HG02623 (cell line): ENCODE results near the gene IRF6.

Experiments used
- ATAC-seq: cut with Tn5 transposase; IDR thresholded peaks from one replicate; pipeline ENCODE4 v1.9.1; 2021; ENCODE audit warnings: moderate library complexity; ENCODE audit not compliant: unreplicated experiment

Gene IRF6

DNA sequence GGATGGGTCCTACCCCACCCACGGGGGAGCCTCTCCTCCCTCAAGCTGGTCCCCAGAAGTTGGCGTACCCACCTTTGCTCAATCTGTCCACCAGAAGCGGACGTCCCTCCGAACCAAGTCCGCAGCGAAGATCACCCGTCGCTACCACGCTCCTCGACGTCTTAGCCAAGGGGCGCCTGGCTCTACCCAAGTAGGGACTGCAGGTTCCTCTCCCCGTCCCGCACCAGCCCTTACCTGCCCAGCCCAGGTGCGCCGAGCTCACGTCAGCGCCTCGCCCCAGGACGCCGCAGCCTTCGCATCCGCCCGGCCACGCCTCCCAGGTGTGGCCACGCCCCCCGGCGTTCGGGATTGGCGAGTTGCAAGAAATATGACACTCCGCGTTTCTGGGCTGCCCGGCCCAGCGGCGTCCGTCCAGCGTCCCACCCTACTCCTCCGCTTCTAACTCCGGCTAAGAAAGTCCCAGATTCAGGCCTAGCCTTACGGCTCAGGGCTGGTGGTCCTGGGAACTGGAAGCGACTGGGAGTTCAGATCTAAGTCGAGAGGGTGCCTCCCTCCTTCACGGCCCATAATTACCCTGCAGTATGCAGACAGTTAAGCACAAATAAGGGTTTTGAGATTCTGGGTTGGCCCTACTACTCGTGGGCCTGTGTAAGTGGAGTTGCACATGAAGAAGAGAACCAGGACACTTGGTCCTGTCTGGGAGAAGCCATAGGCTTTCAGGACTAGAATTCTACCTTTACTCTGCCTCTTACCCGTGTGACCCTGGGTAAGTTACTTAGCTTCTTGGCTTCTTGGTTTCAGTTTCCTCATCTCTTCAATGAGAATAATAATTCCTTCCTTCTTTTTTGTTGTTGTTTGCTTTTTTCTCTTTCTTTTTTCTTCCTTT lies at the start of gene IRF6:
TSS of gene IRF6 (minus strand) at position 268 of the 886 bp plus-strand sequence. CDS start 4,729 bp downstream, outside the sequence.
- ATAC-seq = peak; percentile 92

DNA sequence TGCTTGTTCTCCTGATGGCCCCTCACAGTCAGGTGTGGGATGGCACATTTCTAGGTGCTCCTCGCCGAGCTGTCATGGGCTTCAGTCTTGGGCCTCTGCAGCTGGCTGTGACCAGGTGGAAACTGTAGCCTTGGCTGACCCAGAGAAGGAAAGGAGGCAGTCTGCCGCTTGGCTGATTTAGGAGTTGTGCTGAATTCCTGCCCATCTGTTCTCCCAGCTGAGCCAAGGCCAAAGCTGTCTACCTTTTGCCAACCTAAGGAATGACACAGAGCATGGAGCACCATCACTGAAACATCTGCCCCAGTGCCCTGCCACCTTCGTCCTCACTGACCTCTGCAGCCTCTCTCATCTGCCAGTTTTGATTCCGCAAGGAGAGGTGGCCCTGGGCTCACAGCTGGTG lies 49.7 kb upstream of the IRF6 start:
- no peak for ATAC-seq

DNA sequence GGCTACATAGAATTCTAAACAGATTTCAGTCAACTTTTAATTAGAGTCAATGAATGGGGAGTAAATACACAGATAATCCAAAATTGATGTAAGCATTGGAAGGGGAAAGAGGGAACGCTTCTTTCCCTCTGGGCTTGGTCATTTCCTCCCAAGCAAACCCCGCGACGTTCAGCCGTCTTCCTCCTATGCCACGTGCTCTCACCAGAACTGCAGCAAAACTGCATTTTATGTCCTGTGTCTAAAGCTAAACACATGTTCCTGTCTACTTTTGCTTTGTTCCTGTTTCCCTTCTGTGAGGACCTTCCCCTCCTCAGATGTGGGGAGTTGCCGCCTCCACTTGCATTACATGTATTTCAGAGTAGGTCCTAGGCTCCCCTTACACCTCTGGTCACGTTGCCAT lies 49.1 kb upstream of the IRF6 start:
- no peak for ATAC-seq

DNA sequence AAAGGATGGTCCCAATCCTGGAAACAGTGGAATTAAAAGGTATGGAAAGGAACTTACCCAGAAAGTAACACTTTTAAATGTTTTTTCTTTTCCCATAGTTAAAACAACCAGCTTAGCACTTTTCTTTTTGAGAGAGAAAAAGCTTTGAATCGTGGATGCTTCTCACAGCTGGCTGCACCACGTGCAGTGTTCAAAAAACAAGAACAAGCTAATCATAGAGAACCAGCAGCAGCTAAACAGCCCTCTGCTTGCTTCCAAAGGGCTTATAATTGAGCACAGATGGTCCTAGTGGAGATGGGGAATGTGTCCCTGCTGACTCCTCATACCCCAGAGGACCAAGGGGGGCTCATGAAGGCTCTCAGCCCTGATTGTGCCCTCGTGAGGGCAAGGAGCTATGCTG lies 48.3 kb upstream of the IRF6 start:
- ATAC-seq = no peak

DNA sequence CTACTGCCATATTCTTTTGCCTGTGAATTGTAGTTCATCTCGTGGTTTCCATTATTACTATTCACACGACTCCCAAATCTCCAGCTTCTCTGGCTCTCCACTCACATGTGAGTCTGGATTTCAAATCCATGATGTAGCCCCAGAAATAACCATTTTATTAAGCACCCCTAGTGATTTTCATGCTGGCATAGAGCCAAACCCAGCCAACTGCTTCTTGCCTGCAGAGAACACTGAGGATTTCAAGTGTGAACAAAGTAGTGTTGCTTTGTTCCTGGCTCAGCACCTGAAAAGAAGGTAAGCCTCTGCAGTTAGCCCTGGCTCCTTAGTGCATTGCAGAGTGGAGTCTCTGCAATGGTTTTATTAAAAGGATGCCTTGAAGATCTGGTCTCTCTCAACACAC lies 47.7 kb upstream of the IRF6 start:
- ATAC-seq = no peak

DNA sequence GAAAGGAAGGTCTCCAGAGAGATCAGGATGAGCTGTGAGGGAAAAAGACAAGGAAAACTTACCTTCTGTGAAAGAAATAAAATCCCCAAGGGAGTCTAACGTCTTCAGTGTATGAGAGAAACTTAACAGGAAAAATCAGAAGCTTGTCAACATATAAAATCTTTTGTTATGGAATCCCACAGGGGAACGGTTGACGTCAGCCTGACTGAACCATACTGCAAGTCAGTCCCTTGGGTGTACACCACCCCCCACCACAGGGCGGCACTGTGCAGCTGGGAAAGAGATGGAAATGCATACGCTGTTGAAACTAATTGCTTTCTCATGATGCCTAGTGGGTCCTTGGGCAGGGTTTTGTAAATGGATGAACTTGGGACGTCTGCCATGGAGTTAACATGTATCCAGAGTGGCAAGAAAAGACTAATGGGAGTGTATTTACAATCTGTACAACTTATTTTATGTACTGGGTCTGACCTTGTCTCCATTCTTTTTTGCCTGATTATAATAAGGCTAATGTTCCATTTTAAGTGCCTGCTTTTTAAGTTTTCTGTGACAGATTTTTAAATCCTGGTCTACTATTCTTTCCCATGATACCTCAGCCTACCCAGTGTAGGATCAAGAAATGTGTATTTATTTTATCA lies 44.5 kb upstream of the IRF6 start:
- ATAC-seq = peak; percentile 63

DNA sequence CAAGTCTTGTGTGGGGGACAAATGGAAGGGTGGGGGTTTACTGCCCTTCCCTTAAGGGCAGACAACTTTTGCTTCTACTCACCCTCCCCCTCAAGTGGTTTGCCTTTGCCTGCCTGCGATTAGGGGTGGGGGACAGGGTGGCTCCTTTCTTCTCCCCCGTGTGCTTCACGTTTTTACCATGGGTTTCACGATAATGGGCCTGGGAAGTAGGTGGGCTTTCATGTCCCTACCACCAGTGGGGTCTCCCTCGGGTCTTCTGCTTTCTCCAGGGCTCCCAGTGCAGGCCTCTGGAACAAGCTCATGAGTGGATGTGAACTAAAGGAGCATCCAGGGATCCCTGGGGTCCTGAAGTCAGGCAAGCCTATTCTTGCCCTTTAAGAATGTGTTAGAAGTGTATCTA lies 43.4 kb upstream of the IRF6 start:
- ATAC-seq = no peak

DNA sequence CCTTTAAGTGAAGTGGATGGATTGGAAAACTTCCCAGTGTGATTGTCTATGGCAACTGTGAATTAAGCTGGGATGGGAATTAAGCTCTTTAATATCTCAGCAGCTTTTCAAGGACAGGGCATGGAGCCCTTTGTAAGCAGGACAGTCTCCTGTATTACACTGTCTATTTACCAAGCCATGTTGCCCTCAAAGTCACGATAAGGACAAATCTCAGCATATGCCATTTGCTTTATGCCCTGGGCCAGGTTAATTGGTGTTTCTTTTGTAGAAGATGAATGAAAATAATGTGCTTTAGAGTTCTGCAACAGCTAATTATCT lies 39.4 kb upstream of the IRF6 start:
- ATAC-seq = no peak

DNA sequence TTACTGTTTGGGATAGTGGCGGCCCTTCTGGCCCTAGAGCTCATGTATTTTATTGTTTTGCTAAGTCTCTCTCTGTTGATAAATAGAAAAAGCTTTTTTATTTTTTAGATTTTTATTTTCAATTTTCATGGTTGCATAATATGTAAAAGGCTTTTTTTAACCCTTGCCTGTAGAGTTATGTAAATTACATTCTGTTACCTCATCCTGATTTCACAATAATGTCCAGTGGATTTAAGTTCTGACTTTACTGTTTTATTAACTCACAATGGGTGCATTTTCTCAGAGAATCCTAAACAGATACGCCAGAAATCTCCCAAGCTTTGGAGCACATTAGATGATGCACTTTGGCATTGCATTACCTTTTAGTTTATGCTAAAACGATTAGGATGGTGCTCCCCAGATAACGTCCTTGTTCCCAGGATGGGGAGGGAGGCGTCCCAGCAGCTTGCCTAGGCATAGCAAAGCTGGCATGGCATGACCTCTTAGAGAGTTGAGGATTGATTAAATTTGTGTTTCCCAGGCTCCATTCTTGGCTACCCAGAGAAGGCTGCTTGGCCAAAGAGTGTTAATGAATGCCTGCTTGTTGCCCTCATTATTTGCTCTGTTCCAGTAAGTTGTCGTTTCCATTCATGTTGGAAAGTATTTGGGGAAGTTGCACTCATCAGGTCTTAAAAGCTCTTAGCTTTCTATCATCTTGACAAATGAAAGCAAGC lies 38.9 kb upstream of the IRF6 start:
- no peak for ATAC-seq

DNA sequence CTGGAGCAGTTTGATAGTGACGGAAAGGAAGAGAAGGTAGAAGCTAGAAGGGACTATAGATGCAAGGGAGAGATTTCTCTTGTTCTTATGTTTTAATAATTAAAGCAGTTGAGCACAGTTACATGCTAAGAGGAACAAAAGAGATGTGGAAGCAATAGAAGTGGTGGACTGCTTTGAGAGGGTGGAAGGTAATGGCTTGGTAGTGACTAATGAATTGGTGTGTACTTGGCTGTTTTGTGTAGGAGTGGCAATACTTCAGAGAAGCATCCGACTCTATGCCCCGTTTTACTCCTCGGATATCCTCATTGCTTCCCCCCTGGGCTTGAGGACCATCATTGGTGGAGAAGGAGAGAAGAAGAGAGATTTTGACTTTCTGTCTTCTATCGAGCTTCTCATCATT lies 34.7 kb upstream of the IRF6 start:
- ATAC-seq = no peak

DNA sequence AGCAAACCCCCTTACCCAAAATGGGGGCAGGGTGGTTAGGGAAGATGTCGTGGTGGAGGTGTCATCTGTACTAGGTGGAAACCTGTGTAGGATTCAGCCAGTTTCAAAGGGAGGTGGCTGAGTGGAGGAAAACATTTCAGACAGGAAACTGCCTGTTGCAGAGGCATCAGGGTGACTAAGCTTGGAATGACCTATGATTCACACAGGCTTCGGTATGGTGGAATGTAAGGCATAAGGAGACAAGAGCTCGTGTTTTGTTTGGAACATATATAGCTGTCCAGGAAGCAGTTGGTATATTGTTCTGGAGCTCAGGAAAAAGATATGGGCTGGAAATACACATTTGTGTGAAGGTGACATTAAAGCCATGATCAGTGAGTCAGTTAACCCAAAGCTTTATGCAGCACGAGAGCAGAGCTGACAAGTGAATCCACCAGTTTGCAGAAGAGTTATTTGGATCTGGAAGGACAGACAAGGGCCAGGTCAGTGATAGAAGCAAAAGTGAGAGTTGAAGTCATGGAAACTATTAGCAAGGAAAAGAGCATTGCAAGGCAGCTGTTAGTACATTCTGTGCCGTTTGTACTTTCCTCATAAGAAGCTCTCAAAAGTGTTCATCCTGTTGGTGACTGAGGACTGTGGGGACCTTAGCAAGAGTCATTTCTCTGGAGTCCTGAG lies 34.1 kb upstream of the IRF6 start:
- ATAC-seq = no peak

DNA sequence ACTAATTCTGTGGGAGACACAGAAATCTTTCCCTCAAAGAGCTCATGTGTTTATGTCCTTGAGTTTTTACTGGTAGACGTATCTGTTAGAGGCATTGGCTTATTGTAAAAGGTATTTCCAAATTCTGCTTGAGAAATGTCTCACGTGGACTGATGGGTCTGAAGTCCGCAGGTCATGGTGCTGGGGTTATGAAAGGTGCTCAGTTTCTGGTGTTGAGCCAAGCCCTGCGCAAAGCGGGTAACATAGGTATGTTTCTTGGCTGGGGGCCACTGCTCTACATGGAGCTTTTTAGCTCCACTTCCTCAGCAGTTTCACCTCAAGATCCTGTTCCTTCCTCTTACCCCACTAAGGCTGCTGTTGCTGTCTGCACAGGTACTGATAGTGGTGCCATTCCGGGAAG lies 32.6 kb upstream of the IRF6 start:
- ATAC-seq = no peak

DNA sequence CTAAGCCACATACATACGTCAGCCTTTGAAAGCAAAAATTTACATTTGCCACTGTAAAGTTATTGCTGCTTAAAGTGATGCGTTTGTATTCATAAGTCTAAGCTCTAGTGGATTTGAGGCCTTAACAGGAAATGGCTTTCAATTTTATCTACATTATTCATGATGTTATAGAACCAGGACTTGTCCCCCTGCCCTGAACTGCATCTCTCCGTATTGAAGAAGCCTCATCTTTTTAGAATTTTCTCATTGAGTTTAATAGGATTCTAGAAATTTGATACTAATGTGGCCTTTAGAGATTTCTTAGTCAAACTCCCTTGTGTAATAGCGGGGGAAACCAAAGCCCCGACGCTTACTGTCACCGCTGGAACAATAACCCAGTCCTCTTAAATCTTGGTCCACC lies 31.7 kb upstream of the IRF6 start:
- no peak for ATAC-seq

DNA sequence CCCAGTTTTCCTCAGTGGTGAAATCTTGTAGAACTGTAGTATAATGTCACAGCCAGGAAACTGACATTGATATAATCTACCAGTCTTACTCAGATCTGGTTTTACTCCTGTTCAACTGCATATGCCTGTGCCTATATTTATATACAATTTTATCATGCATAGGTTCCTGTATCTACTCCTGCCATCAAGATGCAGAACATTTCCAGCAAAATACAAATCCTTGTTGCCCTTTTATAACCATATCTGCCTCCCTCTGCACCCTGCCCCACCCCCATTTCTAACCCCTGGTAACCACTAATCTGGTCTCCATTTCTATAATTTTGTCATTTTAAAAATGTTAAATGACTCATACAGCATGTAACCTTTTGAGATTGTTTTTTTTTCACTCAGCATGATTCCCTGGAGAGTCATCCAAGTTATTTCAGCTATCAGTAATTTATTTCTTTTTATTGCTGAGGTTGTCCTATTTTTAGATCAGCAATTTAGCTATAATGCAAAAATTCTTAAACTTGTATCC lies 29.9 kb upstream of the IRF6 start:
- ATAC-seq = no peak

DNA sequence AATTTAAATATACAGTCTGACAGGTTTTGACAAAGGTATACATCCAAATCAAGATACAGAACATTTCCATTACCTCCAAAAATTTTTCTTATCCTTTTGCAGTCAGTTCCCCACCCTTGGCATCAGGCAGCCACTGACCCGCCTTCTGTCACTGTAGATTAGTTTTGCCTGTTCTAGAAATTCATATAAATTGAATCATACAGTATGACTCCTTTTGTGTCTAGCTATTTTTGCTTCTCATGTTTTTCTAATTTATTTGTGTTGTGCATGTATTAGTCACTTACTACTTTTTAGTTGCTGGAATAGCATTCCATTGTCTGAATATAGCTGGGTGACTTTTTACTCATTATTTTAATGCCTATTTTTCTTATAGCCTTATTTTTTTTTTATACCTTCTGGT lies 25.7 kb upstream of the IRF6 start:
- no peak for ATAC-seq

DNA sequence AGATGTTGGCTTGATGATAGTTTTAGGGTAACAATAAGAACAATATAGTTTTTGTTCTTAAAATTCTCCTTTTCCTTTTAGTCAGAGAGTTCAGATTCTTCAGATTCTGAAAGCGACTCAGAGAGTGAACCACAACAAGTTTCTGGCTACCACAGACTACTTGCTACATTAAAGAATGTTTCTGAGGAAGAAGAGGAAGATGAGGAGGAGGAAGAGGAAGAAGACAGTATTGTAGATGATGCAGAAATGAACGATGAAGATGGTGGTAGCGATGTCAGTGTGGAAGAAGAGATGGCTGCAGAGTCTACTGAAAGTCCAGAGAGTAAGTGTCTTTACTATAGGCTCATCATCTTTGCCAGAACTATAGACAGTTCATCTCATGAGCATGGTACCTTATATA lies 24.8 kb upstream of the IRF6 start:
- ATAC-seq = no peak

DNA sequence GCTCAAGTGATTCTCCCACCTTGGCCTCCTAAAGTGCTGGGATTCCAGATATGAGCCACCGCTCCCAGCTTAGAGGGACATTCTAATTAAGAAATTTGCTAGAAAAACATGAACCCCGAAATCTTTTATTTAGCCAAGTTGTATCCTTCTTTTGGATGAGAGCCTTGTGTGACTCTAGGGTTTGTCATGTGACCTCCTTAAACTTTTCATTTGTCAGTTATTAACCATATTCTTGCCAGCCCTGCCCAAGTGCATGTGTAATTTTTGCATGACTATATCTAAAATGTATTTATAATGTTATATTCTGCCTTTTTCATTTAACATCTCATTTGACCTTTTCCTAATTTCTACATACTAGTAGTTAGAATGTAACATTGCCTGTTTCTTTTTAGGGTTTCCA lies 23.8 kb upstream of the IRF6 start:
- ATAC-seq = no peak

DNA sequence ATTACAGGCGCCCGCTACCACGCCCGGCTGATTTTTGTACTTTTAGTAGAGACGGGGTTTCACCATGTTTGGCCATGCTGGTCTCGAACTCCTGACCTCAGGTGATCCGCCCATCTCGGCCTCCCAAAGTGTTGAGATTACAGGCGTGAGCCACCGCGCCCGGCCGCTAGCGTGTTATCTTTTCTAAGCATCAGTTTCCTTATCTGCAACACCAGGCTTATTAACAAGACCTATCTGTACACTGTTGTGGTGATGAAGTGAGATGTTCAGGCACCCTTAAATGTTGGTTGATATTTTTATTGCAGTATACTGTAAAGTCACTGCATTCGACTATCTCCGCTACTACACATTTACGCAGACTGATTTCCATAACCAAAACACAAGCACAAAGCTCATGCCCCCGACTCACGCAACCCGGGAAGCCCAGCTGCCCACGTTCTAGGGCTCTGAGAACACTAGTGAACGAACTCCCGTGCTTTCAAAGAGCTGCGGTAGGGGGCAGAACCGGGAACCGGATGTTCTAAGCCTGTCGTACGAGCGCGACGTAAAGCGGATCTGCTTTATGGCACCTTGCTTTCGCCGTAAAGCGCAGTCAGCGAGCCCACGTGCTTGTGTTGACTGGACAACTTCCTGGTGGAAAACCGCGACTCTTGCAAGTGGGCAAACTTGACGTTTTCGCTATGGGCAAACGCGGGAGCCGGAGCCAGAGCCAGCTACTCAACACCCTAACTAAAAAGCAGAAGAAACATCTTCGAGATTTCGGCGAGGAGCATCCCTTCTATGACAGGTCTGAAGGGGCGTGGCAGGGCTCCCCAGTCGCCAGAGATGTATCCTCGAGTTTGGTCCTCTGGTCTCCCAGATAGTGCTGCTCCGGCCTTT lies 21.7 kb upstream of the IRF6 start, which contains the start of gene UTP25:
TSS of gene UTP25 (plus strand) at position 589 of the 879 bp plus-strand sequence. CDS start at position 681, 92 bp downstream.
- ATAC-seq = peak; percentile 94

DNA sequence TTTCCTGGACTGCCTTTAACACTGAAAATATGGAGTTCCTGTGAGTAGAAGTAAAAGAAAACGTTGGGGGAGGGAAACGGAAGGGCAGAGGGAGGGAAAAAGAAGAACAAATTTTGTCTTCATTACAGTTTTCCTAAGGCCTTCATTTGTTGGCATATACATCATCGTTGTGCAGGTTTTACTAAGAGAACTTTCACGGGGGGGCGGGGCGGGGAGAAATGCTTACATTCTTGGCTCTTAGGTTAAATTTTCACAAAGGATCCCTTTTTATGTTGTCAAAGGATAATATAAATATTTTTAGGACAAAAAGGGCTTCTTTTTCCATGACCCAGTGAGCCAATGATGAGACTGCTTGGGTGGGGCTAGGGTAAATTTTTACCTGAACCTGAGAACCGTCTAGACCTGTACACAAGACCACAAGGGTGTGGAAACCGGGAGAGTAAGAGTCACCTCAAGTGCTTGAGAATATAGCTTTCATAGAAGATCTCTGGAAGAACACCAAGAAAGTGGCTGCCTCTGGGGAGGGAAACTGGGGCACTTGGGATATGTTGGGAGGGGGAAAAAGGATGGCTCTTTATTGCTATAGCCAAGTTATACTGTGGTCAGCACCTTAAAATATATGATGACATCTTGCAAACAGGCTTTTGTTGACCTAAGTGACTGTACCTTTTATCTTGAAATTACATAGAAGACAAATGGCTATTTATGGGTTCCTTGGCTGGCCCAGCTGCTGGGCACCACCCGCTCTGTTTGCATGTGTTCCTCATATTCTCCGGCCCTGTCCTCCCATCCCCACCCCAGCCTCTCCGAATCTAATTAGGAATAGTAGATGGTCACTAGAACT lies 19.9 kb upstream of the IRF6 start:
- no peak for ATAC-seq
